Breast epithelium (tissue), 4 donors: ENCODE measurements around the gene FCN2. TPM values are rescaled to one million over a fixed set of nuclear protein-coding genes. Genes with fewer than 3 reads are reported as not detected.

Experiments
- DNase-seq, 2 donors: peaks; one replicate each; pipeline ENCODE4 v3.0.0-alpha.2; 2019; ENCODE audit warnings: low spot score in 2 of 2
- H3K27ac ChIP-seq, 2 donors: fragments of 200-600 bp; sonication (generic) in 1 of 2; one replicate each; pipeline ENCODE4 v1.5.1; 2016 to 2019; ENCODE audit warnings: mild to moderate bottlenecking in 1 of 2
- H3K27me3 ChIP-seq, 2 donors: fragments of 200-600 bp; sonication (generic) in 1 of 2; one replicate each; pipeline versions ENCODE4 v1.5.1 to v1.6.0; 2017 to 2019; ENCODE audit warnings: control low read depth in 1 of 2, mild to moderate bottlenecking in 1 of 2
- H3K36me3 ChIP-seq: fragments of 200-600 bp; one replicate; pipeline ENCODE4 v1.5.1; 2019
- H3K4me1 ChIP-seq, 2 donors: fragments of 200-600 bp; sonication (generic); one replicate each; pipeline ENCODE4 v1.5.1; 2016 to 2019; ENCODE audit warnings: control low read depth in 1 of 2
- H3K4me3 ChIP-seq, 3 donors: fragments of 200-600 bp; sonication (generic); 1 replicate in 2 of 3; 2 replicates in 1 of 3; pipeline ENCODE4 v1.5.1; 2016 to 2019; ENCODE audit warnings: mild to moderate bottlenecking in 3 of 3, moderate library complexity in 2 of 3
- H3K9me3 ChIP-seq, 2 donors: fragments of 200-600 bp; sonication (generic) in 1 of 2; one replicate each; pipeline ENCODE4 v1.5.1; 2016 to 2019; ENCODE audit warnings: control low read depth in 1 of 2
- CTCF ChIP-seq, 3 donors: fragments of 450-650 bp; IDR thresholded peaks; one replicate each; pipeline ENCODE4 v1.5.1; 2016 to 2017; ENCODE audit warnings: antibody characterized with exemption in 3 of 3, mild to moderate bottlenecking in 3 of 3, moderate library complexity in 3 of 3
- POLR2A ChIP-seq: fragments of 450-650 bp; IDR thresholded peaks from one replicate; pipeline ENCODE4 v1.6.1; 2016; ENCODE audit warnings: antibody characterized with exemption, mild to moderate bottlenecking, moderate library complexity
- POLR2AphosphoS5 ChIP-seq, 3 donors: sonication (generic); formaldehyde crosslinking; IDR thresholded peaks; one replicate each; pipeline ENCODE4 v1.6.1; 2017; ENCODE audit warnings: antibody characterized with exemption in 3 of 3
- intact Hi-C: fragments of 100-400 bp; cut with DNase I; formaldehyde crosslinking; loops from one replicate; pipeline ENCODE4 v1.15.1; 2023; ENCODE audit warnings: low total_unique reads
- total RNA-seq, 3 donors: library from RNA; depleted of rRNA; stranded (reverse); fragments of >200 nt; gene quantifications; one replicate each; pipeline ENCODE4 v1.1.0, GENCODE V29; 2016

FCN2 gene
- total RNA-seq, 3 donors from 2014 or later = 0.73 to 2.0 (median 1.8) TPM

- Histone ChIP-seq H3K36me3 (no peaks in the 10 kb centered on the region), H3K4me3 (no peak overlapping the region), H3K9me3 (peaks cover 8 to 12% of the 10 kb centered on the region in 2 donors), H3K27ac (no peak overlapping the region), H3K4me1 (no peaks in the 10 kb centered on the region), H3K27me3 (no peaks in the 10 kb centered on the region)
- TF ChIP-seq CTCF (IDR thresholded peaks at IDR 0.05) (no peak), POLR2A (no peak), POLR2AphosphoS5 (IDR thresholded peaks at IDR 0.05) (no peak)
- intact Hi-C loops = no loop called here
- no peak for DNase-seq
These were observed 42.3 kb downstream of the FCN2 start for GRCh38 chr9:134922932-134923240.

GRCh38 chr9:134923466-134923865, 42.9 kb downstream of the FCN2 start:
- TF ChIP-seq CTCF (IDR thresholded peaks at IDR 0.05) (no peak), POLR2AphosphoS5 (IDR thresholded peaks at IDR 0.05) (no peak), POLR2A (no peak)
- Histone ChIP-seq H3K36me3 (no peaks in the 10 kb centered on the region), H3K4me3 (no peak overlapping the region), H3K9me3 (peaks cover 6 to 12% of the 10 kb centered on the region in 2 donors), H3K27me3 (no peaks in the 10 kb centered on the region), H3K4me1 (no peaks in the 10 kb centered on the region), H3K27ac (no peak overlapping the region)
- intact Hi-C loops = no loop called here
- DNase-seq = no peak

- H3K27ac ChIP-seq = no peak overlapping the region
- H3K9me3 ChIP-seq = no peaks in the 10 kb centered on the region
- no peak overlapping the region for H3K4me3 ChIP-seq
- peak in 1 of 2 donors; percentile 15 for DNase-seq
- H3K27me3 ChIP-seq = peaks cover 0 to 4% of the 10 kb centered on the region in 2 donors
- intact Hi-C loops = no loop called here
- no peaks in the 10 kb centered on the region for H3K36me3 ChIP-seq
- no peaks in the 10 kb centered on the region for H3K4me1 ChIP-seq
- TF ChIP-seq CTCF (IDR thresholded peaks at IDR 0.05) = no peak
- no peak for TF ChIP-seq POLR2A
- TF ChIP-seq POLR2AphosphoS5 (IDR thresholded peaks at IDR 0.05) = no peak
These were observed 44.5 kb downstream of the FCN2 start for GRCh38 chr9:134925011-134925511.

- no peak for DNase-seq
- Histone ChIP-seq H3K4me3 (no peak overlapping the region), H3K27me3 (peaks cover 0 to 8% of the 10 kb centered on the region in 2 donors), H3K36me3 (no peaks in the 10 kb centered on the region), H3K4me1 (no peaks in the 10 kb centered on the region), H3K9me3 (no peaks in the 10 kb centered on the region), H3K27ac (no peak overlapping the region)
- no peak for TF ChIP-seq POLR2AphosphoS5 (IDR thresholded peaks at IDR 0.05)
- no peak for TF ChIP-seq POLR2A
- TF ChIP-seq CTCF (IDR thresholded peaks at IDR 0.05) = no peak
- intact Hi-C loops = no loop called here
These were observed 48.0 kb downstream of the FCN2 start for GRCh38 chr9:134928436-134929192.
